Measurements from ENCODE around the gene RSPH3.
A peak's percentile ranks its signal among the peaks of the same experiment; 100 is the strongest.
"Not testable (repeated sequence)": the region's sequence is repeated elsewhere in the genome, so short reads cannot be mapped to it uniquely, and the experiment has no call there.

The RSPH3 gene

GRCh38 chr6:158999666-159000403 is at the start of gene RSPH3:
Gene RSPH3 (minus strand): TSS chr6:159000202. CDS start chr6:158999550, 652 bp downstream.
- DNase-seq: peak; percentile 94 to 95

- DNase-seq: no peak
Observed at GRCh38 chr6:159047891-159048685, 48.1 kb upstream of the RSPH3 start.

- DNase-seq: no peak
Observed at GRCh38 chr6:159045801-159046200, 45.8 kb upstream of the RSPH3 start.

- DNase-seq: no peak
Observed at GRCh38 chr6:159044899-159045727, 45.1 kb upstream of the RSPH3 start, which contains the start of gene TAGAP. Gene TAGAP (minus strand): TSS chr6:159044991. CDS start chr6:159044146, 845 bp downstream.

GRCh38 chr6:159043947-159044346 is 43.9 kb upstream of the RSPH3 start:
- DNase-seq: no peak

GRCh38 chr6:159043251-159043650 is 43.2 kb upstream of the RSPH3 start:
- DNase-seq: no peak

GRCh38 chr6:159042826-159043181 is 42.8 kb upstream of the RSPH3 start:
- no peak for DNase-seq

GRCh38 chr6:159042003-159042825 is 42.2 kb upstream of the RSPH3 start:
- DNase-seq: peak; percentile 62 to 65

GRCh38 chr6:159041181-159041580 is 41.2 kb upstream of the RSPH3 start:
- no peak for DNase-seq

- no peak for DNase-seq
Observed at GRCh38 chr6:159039885-159040258, 39.9 kb upstream of the RSPH3 start.

GRCh38 chr6:159038914-159039884 is 39.2 kb upstream of the RSPH3 start:
- DNase-seq: no peak

GRCh38 chr6:159038318-159038717 is 38.3 kb upstream of the RSPH3 start:
- DNase-seq: not testable (repeated sequence)

GRCh38 chr6:159037756-159038290 is 37.8 kb upstream of the RSPH3 start:
- DNase-seq: no peak

GRCh38 chr6:159036673-159037072 is 36.7 kb upstream of the RSPH3 start:
- DNase-seq: no peak

GRCh38 chr6:159035891-159036290 is 35.9 kb upstream of the RSPH3 start:
- no peak for DNase-seq

- DNase-seq: no peak
Observed at GRCh38 chr6:159033160-159034049, 33.4 kb upstream of the RSPH3 start.

- DNase-seq: no peak
Observed at GRCh38 chr6:159031846-159032245, 31.8 kb upstream of the RSPH3 start.

- DNase-seq: no peak
Observed at GRCh38 chr6:159030168-159030567, 30.2 kb upstream of the RSPH3 start.

- not testable (repeated sequence) for DNase-seq
Observed at GRCh38 chr6:159025224-159025623, 25.2 kb upstream of the RSPH3 start.

GRCh38 chr6:159023893-159024292 is 23.9 kb upstream of the RSPH3 start:
- DNase-seq: no peak

All from NCI-H2081 (cell line).